Measurements from ENCODE around the gene NCAPG2.
"Not testable (repeated sequence)": the region's sequence is repeated elsewhere in the genome, so short reads cannot be mapped to it uniquely, and the experiment has no call there.

The NCAPG2 gene

DNA sequence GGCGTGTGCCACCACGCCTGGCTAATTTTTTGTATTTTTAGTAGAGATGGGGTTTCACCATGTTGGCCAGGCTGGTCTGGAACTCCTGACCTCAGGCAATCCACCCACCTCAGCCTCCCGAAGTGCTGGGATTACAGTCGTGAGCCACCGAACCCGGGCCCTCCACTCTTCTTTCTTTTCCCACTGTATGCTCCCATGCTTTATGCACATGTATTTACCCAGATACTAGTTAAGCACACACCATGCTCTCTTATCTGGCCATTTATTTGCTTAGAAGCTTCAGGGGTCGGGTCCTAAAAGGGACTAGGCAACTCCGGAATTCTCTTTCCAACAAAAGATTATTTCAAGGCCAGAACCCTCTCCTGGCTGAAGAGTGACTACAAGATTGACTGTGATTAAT lies 78.3 kb downstream of the NCAPG2 start:
- not testable (repeated sequence) for DNase-seq (ENCODE audit: low spot score)

GRCh38 chr7:158623241-158623640 lies 81.4 kb downstream of the NCAPG2 start:
- no peak for DNase-seq (ENCODE audit: low spot score)

DNA sequence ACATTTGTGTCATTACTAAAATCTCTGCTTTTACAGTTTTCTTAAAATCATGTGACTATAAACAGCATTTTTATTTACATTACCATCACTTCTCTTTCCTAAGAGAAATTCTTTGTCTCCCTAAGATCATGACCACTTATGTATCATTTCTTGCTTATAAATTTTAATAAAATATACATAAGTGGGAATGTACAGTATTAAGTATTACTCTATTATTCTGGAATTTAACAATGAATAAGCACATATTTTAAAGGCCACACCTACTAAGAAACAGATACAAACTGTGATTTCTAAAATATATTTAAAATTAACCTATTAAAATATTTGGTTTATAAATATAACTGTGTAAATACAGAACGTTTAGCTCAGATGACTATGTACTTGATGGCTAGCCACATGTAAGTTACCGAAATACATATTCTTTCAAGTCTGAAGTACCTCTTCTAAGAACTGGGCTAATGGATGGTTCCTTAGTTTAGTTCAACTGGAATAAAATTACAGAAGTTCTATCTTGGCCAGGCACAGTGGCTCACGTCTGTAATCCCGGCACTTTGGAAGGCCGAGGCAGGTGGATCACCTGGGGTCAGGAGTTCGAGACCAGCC lies 83.7 kb downstream of the NCAPG2 start:
- no peak for DNase-seq (ENCODE audit: low spot score)

GRCh38 chr7:158620418-158620817 lies 84.2 kb downstream of the NCAPG2 start:
- no peak for DNase-seq (ENCODE audit: low spot score)

- no peak for DNase-seq (ENCODE audit: low spot score)
These were observed 85.9 kb downstream of the NCAPG2 start for GRCh38 chr7:158618745-158619140.

GRCh38 chr7:158617737-158618128 lies 86.9 kb downstream of the NCAPG2 start:
- DNase-seq (ENCODE audit: low spot score) = no peak

DNA sequence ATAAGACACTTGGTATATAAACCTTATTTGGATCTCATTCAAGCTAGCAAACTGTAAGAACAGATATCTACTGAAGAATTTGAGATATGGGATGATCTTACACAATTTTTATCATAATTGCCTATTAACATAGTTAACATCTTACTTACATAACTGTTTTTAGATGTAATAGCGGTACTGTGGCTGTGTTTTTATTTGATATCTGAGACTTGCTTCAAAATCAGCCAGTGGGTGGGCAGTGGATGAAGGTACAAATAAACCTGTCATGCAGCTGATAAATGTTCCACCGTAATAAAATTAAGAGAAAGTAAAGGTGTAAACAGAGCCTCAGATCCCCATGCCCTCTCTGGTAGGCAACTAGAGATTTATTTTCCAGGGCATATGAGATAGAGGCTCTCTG lies 88.6 kb downstream of the NCAPG2 start:
- DNase-seq (ENCODE audit: low spot score) = no peak

- DNase-seq (ENCODE audit: low spot score) = no peak
These were observed 89.9 kb downstream of the NCAPG2 start for GRCh38 chr7:158614700-158615099.

- no peak for DNase-seq (ENCODE audit: low spot score)
These were observed 91.1 kb downstream of the NCAPG2 start for GRCh38 chr7:158613481-158613880.

GRCh38 chr7:158612546-158612945 lies 92.1 kb downstream of the NCAPG2 start:
- no peak for DNase-seq (ENCODE audit: low spot score)

- no peak for DNase-seq (ENCODE audit: low spot score)
These were observed 93.1 kb downstream of the NCAPG2 start for GRCh38 chr7:158611541-158611940.

DNA sequence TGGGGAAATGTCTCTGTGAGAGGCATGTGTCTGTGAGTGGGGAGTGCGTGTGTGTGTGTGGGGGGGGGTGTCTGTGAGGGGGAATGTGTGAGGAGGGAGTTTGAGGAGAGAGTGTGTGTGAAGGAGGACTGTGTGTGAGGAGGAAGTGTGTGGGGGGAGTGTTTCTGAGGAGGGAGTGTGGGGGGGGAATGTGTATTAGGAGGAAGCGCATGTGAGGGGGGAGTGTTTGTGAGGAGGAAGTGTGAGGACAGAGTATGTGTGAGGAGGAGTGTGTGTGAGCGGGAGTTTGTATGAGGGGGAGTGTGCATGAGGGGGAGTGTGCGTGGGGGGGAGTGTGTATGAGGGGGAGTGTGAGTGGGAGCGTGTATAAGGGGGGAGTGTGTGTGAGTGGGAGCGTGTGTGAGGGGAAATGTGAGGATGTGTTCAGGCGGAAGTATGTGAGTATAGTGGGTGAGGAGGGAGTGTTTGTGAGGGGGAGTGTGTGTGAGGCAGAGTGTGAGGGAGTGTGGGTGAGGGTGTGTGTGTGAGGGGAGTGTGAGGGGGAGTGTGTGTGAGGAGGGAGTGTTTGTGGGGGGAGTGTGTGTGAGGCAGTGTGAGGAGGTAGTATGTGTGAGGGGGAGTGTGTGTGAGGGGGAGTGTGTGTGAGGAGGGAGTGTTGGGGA lies 95.2 kb downstream of the NCAPG2 start:
- no peak for DNase-seq (ENCODE audit: low spot score)

GRCh38 chr7:158607563-158607962 lies 97.0 kb downstream of the NCAPG2 start:
- no peak for DNase-seq (ENCODE audit: low spot score)

GRCh38 chr7:158606671-158607424 lies 97.8 kb downstream of the NCAPG2 start:
- DNase-seq (ENCODE audit: low spot score) = no peak

GRCh38 chr7:158606129-158606528 lies 98.5 kb downstream of the NCAPG2 start:
- no peak for DNase-seq (ENCODE audit: low spot score)

DNA sequence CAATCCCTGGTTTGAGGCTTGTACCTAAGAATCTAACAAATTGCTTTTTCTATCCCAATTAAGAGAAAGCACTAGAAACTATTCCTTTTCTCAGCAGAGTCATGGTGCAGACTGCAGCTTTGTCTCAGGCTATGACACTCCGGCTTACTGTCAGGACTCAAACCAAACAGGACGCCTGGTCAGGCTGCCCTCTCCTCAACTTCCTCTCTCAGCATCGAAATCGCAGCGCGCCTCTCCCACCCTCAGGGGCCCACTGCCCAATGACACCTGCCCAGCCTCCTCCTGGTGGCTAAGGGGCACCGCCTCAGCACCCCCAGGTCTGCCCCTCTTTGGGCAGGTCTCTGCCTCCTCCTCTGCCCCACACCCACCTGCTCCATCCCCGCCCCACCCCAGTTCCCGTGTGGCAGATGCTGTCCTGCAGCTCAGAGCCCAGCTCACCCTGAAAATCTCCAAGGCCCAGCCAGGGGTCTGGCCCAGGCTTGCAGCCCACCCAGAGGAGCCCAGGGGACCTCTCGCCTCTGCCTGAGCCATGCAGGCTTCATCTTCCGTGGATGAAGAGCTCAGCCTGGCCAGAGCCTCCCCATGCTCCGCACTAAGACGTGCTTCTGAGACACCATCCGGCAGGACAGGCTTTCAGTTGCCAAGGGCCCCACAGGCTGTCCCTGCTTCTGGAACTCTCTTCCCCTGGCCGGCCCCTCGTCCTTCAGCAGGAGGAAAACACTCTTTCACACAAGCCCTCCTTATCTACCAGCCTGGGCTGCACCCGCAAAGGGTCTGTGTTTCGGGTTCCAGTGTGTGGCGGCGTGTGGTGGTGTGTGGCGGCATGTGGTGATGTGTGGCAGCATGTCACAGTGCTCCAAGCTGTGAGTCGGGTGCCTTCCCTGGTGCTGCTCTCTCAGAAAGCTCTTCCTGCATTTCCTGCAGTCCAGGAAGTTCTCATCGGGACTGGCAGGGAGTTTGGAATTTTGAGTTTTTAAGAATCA lies 100.5 kb downstream of the NCAPG2 start:
- DNase-seq (ENCODE audit: low spot score) = no peak

DNA sequence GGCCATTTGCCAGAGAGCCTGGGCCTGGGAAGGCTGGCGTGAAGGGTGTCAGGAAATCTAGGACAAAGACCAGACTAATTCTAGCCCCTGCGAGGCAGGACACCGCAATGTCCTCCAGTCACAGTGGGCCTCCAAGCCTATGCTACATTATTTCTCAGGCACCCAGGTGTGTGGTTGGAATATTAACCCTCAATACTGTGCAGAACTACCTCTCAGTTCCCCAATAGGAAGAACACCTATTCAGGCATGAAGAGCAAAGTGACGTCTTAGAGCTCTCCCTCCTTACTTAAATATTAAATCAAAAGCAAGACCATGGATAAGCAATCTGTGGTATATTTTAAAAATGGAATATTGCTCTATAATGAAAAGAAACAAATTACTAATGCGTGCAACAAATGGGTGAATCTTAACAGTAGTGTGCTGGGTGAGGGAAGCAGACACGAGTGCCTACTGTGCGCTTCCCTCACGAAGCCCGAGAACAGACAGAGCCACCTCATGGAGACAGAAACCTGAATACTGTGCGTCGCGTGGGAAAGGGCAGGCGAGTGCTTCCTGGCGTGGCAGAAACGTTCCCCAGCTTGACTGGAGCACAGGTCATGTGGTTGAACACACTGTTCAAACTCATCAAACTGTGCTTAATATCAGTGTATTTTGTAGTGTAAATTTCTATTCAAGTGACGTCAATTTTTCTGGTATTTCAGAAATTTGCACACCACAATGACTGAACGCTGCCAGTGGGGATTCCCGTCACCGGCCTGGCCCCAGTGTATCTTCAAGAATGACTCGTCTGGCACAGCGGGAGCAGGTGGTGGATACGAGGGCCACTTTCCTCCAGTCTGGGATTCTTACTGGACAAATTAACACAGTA lies 101.5 kb downstream of the NCAPG2 start:
- no peak for DNase-seq (ENCODE audit: low spot score)

GRCh38 chr7:158602041-158602440 lies 102.6 kb downstream of the NCAPG2 start:
- no peak for DNase-seq (ENCODE audit: low spot score)

DNA sequence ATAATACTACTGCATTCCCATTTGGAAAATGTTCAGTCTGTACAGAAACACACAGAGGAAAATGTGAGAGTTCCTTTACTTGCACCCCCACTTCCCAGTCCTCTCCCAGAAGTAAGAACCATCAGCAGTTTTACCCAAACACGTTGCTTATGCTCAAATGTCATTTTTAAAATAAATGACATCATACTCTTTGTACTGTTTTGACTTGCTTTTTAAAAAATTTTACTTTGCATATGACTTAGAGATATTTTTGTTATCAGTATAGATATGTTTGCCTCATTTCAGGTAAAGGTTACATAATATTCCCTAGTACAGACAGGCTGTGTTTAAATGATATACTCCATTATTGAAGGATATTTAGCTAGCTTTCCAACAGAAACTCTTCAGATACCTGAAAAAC lies 103.5 kb downstream of the NCAPG2 start:
- no peak for DNase-seq (ENCODE audit: low spot score)

DNA sequence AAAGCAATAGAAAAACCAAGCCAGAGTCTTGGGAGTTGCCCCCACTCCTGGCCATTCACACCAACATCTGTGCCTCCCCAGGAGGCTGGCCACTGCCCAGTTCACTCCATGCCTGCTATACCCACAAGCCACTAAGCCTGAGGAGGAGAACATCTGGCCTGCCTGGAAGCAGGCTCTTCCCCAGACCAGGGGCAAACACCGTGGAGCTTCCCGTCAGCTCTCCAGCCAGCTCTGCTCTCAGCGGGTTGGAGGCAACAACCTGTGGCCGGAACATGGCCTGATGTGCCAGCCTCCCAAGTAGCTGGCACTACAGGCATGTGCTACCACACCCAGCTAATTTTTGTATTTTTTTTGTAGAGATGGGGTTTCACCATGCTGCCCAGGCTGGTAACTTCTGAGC lies 107.9 kb downstream of the NCAPG2 start:
- no peak for DNase-seq (ENCODE audit: low spot score)

- no peak for DNase-seq (ENCODE audit: low spot score)
These were observed 108.3 kb downstream of the NCAPG2 start for GRCh38 chr7:158596309-158596708.
